Measurements from ENCODE around the gene NMRAL1. TPM values are rescaled to one million over a fixed set of nuclear protein-coding genes. Genes with fewer than 3 reads are reported as not detected.

The NMRAL1 gene
- total and polyA plus RNA-seq, 10 of the 15 experiments (the other 5 are each of a cell fraction or from before 2014, with no cell fraction given), result 4.8 to 102 (median 62.5) TPM

DNA sequence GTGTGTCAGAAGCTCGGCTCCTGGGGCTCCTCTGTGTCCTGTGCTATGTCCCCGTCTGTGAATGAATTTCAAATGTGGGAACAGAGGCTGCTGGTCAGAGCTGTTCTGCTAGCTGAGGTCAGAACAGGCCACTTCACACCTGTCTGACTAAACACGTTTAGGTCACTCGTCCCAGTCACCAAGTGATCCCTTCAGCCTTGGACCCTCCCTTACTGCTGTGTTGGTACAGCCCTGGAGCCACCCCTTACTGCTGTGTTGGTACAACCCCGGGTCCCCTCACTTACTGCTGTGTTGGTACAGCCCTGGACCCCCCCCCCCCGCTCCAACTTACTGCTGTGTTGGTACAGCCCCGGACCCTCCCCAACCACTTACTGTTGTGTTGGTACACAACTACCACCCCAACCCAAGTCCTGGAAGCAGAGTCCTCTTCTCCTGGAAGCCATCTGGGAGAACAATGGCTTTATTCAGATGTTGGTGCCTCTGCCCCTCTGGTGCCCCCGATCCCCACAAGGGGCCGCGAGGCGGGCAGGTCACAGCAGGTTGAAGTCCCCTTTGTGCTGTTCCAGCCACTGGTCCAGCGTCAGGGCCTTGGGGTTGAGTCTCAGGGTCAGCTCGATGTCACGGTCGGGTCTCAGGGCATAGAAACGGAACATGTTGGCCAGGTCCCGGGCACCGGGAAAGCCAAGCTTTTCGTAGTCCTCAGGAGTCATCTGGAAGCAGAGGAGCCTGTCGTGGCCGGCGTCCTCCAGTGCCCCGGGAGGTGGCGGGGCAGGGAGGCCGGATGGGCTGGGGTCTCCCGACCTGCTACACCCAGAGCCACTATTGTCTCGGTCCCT lies 13.0 kb downstream of the NMRAL1 start:
- POLR2A ChIA-PET, result interaction anchor here (0.6 to 0.8 kb wide), 3 partner anchors 9 to 383 kb away, joined by 3 to 5 read pairs (median 5); no protein-coding TSS in a partner anchor
- DNase-seq (ENCODE audit: low read depth, low spot score), result no peak
- ATAC-seq, result peak; percentile 24; the same call in 1 of the 3 replicates
- in situ Hi-C loops (cut with MboI) (no loop called here), intact Hi-C loops (cut with micrococcal nuclease; ENCODE audit: unreplicated experiment) (no loop called here)
- H3K9me3 ChIP-seq (replicated peaks; ENCODE audit: control insufficient read depth, insufficient read depth, low read length), result no peaks in the 10 kb centered on the region
- no peak overlapping the region for H3K27ac ChIP-seq (ENCODE audit: control insufficient read depth, insufficient read depth)
- H4K20me1 ChIP-seq (ENCODE audit: control insufficient read depth, insufficient read depth), result no peaks in the 10 kb centered on the region; the same call in 1 of the 2 replicates
- peaks cover 10 to 14% of the 10 kb centered on the region in 2 experiments; a peak in 3 of 4 replicates for H3K36me3 ChIP-seq (ENCODE audit: control insufficient read depth in 2 of 2, insufficient read depth in 2 of 2, low read length in 1 of 2)
- BruUV-seq (replicated peaks), result no TSS peak
- no peak overlapping the region for H3K9ac ChIP-seq (ENCODE audit: control insufficient read depth, insufficient read depth, low read length)
- no peak overlapping the region for H3K4me2 ChIP-seq (ENCODE audit: control insufficient read depth, insufficient read depth)
- H2AFZ ChIP-seq (ENCODE audit: control insufficient read depth, low read depth, low read length), result no peak overlapping the region
- H3K27me3 ChIP-seq (replicated peaks in 1 of 2; ENCODE audit: control insufficient read depth in 2 of 2, insufficient read depth in 2 of 2, low read length in 1 of 2), result no peaks in the 10 kb centered on the region
- no peaks in the 10 kb centered on the region for H3K79me2 ChIP-seq (ENCODE audit: control insufficient read depth, insufficient read depth, low read length)
- no peak for FAIRE-seq
- RAD21 ChIA-PET (ENCODE audit: unreplicated experiment), result interaction anchor here (0.6 kb wide), 1 partner anchor 10 kb away, joined by 3 read pairs; no protein-coding TSS in a partner anchor
- H3K4me1 ChIP-seq (ENCODE audit: control insufficient read depth, insufficient read depth, low read length), result no peaks in the 10 kb centered on the region
- SMC1A ChIA-PET (ENCODE audit: uncharacterized antibody, unreplicated experiment), result no interaction called here
- 90% methylated on average over 27 of the region's 27 CpGs for WGBS (ENCODE audit: insufficient coverage, insufficient replicate concordance, low lambda C conversion rate, missing lambda C conversion rate)
- CTCF ChIA-PET, result interaction anchor here (0.6 kb wide), 1 partner anchor 24 kb away, joined by 3 read pairs; no protein-coding TSS in a partner anchor
- H3K4me3 ChIP-seq, result no peak overlapping the region
- no peak for TF ChIP-seq CBFB (IDR thresholded peaks at IDR 0.05; ENCODE audit: low read depth)
- TF ChIP-seq RELA (IDR thresholded peaks at IDR 0.05; ENCODE audit: borderline replicate concordance, partially characterized antibody), result no peak
- TF ChIP-seq, protein P1, sequence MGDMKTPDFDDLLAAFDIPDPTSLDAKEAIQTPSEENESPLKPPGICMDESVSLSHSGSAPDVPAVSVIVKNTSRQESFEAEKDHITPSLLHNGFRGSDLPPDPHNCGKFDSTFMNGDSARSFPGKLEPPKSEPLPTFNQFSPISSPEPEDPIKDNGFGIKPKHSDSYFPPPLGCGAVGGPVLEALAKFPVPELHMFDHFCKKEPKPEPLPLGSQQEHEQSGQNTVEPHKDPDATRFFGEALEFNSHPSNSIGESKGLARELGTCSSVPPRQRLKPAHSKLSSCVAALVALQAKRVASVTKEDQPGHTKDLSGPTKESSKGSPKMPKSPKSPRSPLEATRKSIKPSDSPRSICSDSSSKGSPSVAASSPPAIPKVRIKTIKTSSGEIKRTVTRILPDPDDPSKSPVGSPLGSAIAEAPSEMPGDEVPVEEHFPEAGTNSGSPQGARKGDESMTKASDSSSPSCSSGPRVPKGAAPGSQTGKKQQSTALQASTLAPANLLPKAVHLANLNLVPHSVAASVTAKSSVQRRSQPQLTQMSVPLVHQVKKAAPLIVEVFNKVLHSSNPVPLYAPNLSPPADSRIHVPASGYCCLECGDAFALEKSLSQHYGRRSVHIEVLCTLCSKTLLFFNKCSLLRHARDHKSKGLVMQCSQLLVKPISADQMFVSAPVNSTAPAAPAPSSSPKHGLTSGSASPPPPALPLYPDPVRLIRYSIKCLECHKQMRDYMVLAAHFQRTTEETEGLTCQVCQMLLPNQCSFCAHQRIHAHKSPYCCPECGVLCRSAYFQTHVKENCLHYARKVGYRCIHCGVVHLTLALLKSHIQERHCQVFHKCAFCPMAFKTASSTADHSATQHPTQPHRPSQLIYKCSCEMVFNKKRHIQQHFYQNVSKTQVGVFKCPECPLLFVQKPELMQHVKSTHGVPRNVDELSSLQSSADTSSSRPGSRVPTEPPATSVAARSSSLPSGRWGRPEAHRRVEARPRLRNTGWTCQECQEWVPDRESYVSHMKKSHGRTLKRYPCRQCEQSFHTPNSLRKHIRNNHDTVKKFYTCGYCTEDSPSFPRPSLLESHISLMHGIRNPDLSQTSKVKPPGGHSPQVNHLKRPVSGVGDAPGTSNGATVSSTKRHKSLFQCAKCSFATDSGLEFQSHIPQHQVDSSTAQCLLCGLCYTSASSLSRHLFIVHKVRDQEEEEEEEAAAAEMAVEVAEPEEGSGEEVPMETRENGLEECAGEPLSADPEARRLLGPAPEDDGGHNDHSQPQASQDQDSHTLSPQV (IDR thresholded peaks at IDR 0.05), result no peak
- TF ChIP-seq CREB1 (IDR thresholded peaks at IDR 0.05; ENCODE audit: low read depth), result no peak
- peak; percentile 39; the same call in 1 of the 2 replicates for TF ChIP-seq FOXK2 (IDR thresholded peaks at IDR 0.05)
- no peak for TF ChIP-seq POU2F2 (IDR thresholded peaks at IDR 0.05; ENCODE audit: borderline replicate concordance, low read depth, low read length)
- TF ChIP-seq KDM1A (IDR thresholded peaks at IDR 0.05; ENCODE audit: borderline replicate concordance), result no peak
- peak; percentile 51; the same call in 1 of the 2 replicates for TF ChIP-seq POLR2A (IDR thresholded peaks at IDR 0.05; ENCODE audit: low read depth, low read length)
- TF ChIP-seq MXI1 (IDR thresholded peaks at IDR 0.05; ENCODE audit: low read depth, low read length), result no peak
- 0 out of 2 replicates have a peak, but pooled peaks have one; percentile 17 for TF ChIP-seq JUND (IDR thresholded peaks at IDR 0.05; ENCODE audit: low read depth, low read length)
- TF ChIP-seq ZNF207 (IDR thresholded peaks at IDR 0.05; ENCODE audit: borderline replicate concordance), result no peak
- no peak for TF ChIP-seq POLR2AphosphoS2 (IDR thresholded peaks at IDR 0.05; ENCODE audit: low read depth, low read length)
- no peak for TF ChIP-seq ESRRA (IDR thresholded peaks at IDR 0.05; ENCODE audit: low read length)
- TF ChIP-seq, protein P2, sequence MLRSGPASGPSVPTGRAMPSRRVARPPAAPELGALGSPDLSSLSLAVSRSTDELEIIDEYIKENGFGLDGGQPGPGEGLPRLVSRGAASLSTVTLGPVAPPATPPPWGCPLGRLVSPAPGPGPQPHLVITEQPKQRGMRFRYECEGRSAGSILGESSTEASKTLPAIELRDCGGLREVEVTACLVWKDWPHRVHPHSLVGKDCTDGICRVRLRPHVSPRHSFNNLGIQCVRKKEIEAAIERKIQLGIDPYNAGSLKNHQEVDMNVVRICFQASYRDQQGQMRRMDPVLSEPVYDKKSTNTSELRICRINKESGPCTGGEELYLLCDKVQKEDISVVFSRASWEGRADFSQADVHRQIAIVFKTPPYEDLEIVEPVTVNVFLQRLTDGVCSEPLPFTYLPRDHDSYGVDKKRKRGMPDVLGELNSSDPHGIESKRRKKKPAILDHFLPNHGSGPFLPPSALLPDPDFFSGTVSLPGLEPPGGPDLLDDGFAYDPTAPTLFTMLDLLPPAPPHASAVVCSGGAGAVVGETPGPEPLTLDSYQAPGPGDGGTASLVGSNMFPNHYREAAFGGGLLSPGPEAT (IDR thresholded peaks at IDR 0.05; ENCODE audit: low read depth), result no peak
- TF ChIP-seq BCLAF1 (IDR thresholded peaks at IDR 0.05), result no peak

Measured in GM12878 (cell line).